ENCODE data around the gene MAB21L4.
A peak's percentile ranks its signal among the peaks of the same experiment; 100 is the strongest.

The MAB21L4 gene

GRCh38 chr2:240916571-240917008 lies 20.6 kb upstream of the MAB21L4 start (continued):
- TF ChIP-seq PATZ1 (tag by site-specific recombination; IDR thresholded peaks at IDR 0.05) (peak; percentile 14; the same call in 1 of the 2 replicates), KLF17 (tag by site-specific recombination; IDR thresholded peaks at IDR 0.05) (peak; percentile 27; the same call in 1 of the 2 replicates), GLIS1 (tag by site-specific recombination; IDR thresholded peaks at IDR 0.05) (peak; percentile 74), ZNF48 (tag by site-specific recombination; IDR thresholded peaks at IDR 0.05) (no peak)

GRCh38 chr2:240915526-240916341 lies 19.8 kb upstream of the MAB21L4 start:
- H3K4me1 ChIP-seq (ENCODE audit: control insufficient read depth, insufficient read depth, low read length), result 0 out of 2 replicates have a peak, but pooled peaks cover 2% of the 10 kb centered on the region
- H3K36me3 ChIP-seq (ENCODE audit: control insufficient read depth in 2 of 2, insufficient read depth in 1 of 2, low read length in 2 of 2), result no peaks in the 10 kb centered on the region
- ChIA-PET POLR2A (no interaction called here), CTCF (interaction anchor here (0.5 to 1.8 kb wide), 6 partner anchors 18 to 683 kb away, joined by 3 to 10 read pairs (median 6); no protein-coding TSS in a partner anchor)
- no peak overlapping the region for H3K27ac ChIP-seq (ENCODE audit: extremely low read depth, low read depth, low read length)
- H3K9me3 ChIP-seq (ENCODE audit: control insufficient read depth, insufficient read depth, low read depth, low read length), result no peaks in the 10 kb centered on the region
- no peak overlapping the region for H3K4me3 ChIP-seq (ENCODE audit: low read depth, low read length)
- TF ChIP-seq ZNF488 (tag by site-specific recombination; IDR thresholded peaks at IDR 0.05) (no peak), ZNF645 (tag by site-specific recombination; IDR thresholded peaks at IDR 0.05) (no peak), CTCF (tag by site-specific recombination; IDR thresholded peaks at IDR 0.05) (no peak), ZNF138 (tag by site-specific recombination; IDR thresholded peaks at IDR 0.05; ENCODE audit: borderline replicate concordance) (no peak), HIC1 (tag by site-specific recombination; IDR thresholded peaks at IDR 0.05) (peak; percentile 66), ZFHX2 (tag by site-specific recombination; conservative IDR thresholded peaks at IDR 0.05) (peak; percentile 30; the same call in 1 of the 2 replicates), ZBTB1 (tag by site-specific recombination; IDR thresholded peaks at IDR 0.05) (no peak), ZNF777 (tag by site-specific recombination; IDR thresholded peaks at IDR 0.05; ENCODE audit: borderline replicate concordance) (no peak), ZNF169 (tag by site-specific recombination; IDR thresholded peaks at IDR 0.05) (no peak), ZNF548 (tag by site-specific recombination; IDR thresholded peaks at IDR 0.05) (no peak), ZNF830 (tag by site-specific recombination; IDR thresholded peaks at IDR 0.05; ENCODE audit: low read depth) (no peak), SP2 (tag by site-specific recombination; IDR thresholded peaks at IDR 0.05) (0 out of 2 replicates have a peak, but pooled peaks have one; percentile 6), BCL11B (tag by site-specific recombination; IDR thresholded peaks at IDR 0.05; ENCODE audit: low read depth) (no peak), ZNF658 (tag by site-specific recombination; IDR thresholded peaks at IDR 0.05) (no peak), KLF17 (tag by site-specific recombination; IDR thresholded peaks at IDR 0.05) (peak; percentile 23; the same call in 1 of the 2 replicates), ZNF248 (tag by site-specific recombination; IDR thresholded peaks at IDR 0.05) (no peak), SETDB1 (IDR thresholded peaks at IDR 0.05; ENCODE audit: insufficient read length, low read length) (no peak), ZNF24 (tag by site-specific recombination; IDR thresholded peaks at IDR 0.05) (no peak), RBAK (tag by site-specific recombination; IDR thresholded peaks at IDR 0.05) (no peak)
